ENCODE results near the gene POC1B. TPM values are rescaled to one million over a fixed set of nuclear protein-coding genes. Genes with fewer than 3 reads are reported as not detected.

The POC1B gene
- polyA plus RNA-seq, 1 donor (not counting 4 experiments of a cell fraction or from before 2014, with no cell fraction given), result 16.4 TPM

DNA sequence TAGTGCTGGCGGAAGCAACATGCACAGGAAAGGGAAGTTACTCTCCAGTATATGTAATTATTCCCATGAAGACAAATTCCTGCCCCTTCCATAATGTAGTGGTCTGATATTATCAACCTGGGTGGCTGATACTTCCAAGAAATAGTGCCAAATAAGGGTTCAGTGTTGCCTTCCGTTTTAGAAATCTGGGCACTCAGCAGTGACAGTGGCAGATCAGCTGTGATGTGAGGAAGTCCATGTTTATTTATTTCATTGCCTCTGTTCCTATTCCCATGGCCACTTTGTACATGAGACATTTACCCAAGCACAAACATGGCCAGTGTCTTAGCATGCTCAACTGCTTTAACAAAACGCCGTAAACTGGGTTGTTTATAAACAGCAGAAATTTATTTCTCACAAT, 20.3 kb upstream of the POC1B start:
- no peaks in the 10 kb centered on the region for H4K20me1 ChIP-seq (ENCODE audit: control insufficient read depth, extremely low read depth, insufficient read depth, low read length)
- H3K79me2 ChIP-seq (ENCODE audit: control insufficient read depth, insufficient read depth, low read length), result no peaks in the 10 kb centered on the region
- H3K27ac ChIP-seq (ENCODE audit: control insufficient read depth, insufficient read depth, low read length), result no peak overlapping the region
- no peak for DNase-seq (ENCODE audit: low read depth, low spot score)
- no peak overlapping the region for H3K4me3 ChIP-seq (ENCODE audit: control insufficient read depth in 2 of 3, extremely low read depth in 1 of 3, insufficient read depth in 2 of 3, low read depth in 1 of 3, low read length in 3 of 3)
- H3K4me2 ChIP-seq (ENCODE audit: control insufficient read depth, extremely low read depth, insufficient read depth, low read depth, low read length), result no peak overlapping the region
- TF ChIP-seq CTCF (optimal IDR thresholded peaks at IDR 0.05 in 1 of 3, IDR thresholded peaks at IDR 0.05 in 1 of 3, conservative IDR thresholded peaks at IDR 0.05 in 1 of 3; ENCODE audit: extremely low read depth in 1 of 3, insufficient read depth in 2 of 3, low read length in 3 of 3), result no peak
- TF ChIP-seq EZH2 (IDR thresholded peaks at IDR 0.05; ENCODE audit: low read length), result no peak
- H3K9me1 ChIP-seq (ENCODE audit: control insufficient read depth, extremely low read depth, insufficient read depth, low read length), result no peaks in the 10 kb centered on the region
- dilution Hi-C loops (cut with MboI; ENCODE audit: extremely low pct_ligation_motif_present, low sequenced_read_pairs), result no loop called here
- no peaks in the 10 kb centered on the region for H3K27me3 ChIP-seq (ENCODE audit: control insufficient read depth, extremely low read depth, insufficient read depth, low read length)
- H3K4me1 ChIP-seq (ENCODE audit: control insufficient read depth, extremely low read depth, insufficient read depth, low read length), result peaks cover 5% of the 10 kb centered on the region
- H3K9me3 ChIP-seq (ENCODE audit: control insufficient read depth, low read depth, low read length), result no peaks in the 10 kb centered on the region
- H2AFZ ChIP-seq (ENCODE audit: control insufficient read depth, low read length), result no peak overlapping the region
- no peak overlapping the region for H3K9ac ChIP-seq (ENCODE audit: control insufficient read depth, extremely low read depth, insufficient read depth, low read length)
- H3K36me3 ChIP-seq (ENCODE audit: control insufficient read depth in 2 of 2, extremely low read depth in 1 of 2, insufficient read depth in 2 of 2, low read length in 2 of 2), result no peaks in the 10 kb centered on the region
- no peak for FAIRE-seq

DNA sequence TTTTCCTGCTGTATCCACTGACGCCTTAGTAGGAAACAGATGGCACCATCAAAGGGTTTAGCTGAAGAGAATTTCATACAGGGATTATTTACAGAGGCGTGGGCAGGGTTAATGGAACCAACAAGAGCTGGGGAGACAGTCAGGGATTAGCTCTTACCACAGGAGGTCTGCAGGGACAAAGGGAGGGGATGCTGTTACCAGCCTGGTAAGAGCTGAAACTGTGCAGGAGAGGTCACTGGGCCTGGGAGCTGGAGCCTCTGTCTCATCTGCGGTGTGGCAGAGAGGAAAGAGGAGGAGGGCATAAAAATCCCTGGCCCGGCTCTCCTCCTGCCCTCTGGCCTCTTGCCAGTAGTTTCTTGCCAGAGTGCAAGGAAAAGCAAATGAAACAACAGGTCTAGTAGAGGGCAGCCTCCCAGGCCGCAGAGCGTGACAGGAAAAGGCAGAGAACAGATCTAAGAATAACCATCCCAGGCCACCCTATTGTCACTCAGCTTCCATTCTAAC, 18.9 kb upstream of the POC1B start:
- H3K9me1 ChIP-seq (ENCODE audit: control insufficient read depth, extremely low read depth, insufficient read depth, low read length), result no peaks in the 10 kb centered on the region
- no peaks in the 10 kb centered on the region for H3K9me3 ChIP-seq (ENCODE audit: control insufficient read depth, low read depth, low read length)
- H3K4me2 ChIP-seq (ENCODE audit: control insufficient read depth, extremely low read depth, insufficient read depth, low read depth, low read length), result no peak overlapping the region
- dilution Hi-C loops (cut with MboI; ENCODE audit: extremely low pct_ligation_motif_present, low sequenced_read_pairs), result no loop called here
- no peak overlapping the region for H3K4me3 ChIP-seq (ENCODE audit: control insufficient read depth in 2 of 3, extremely low read depth in 1 of 3, insufficient read depth in 2 of 3, low read depth in 1 of 3, low read length in 3 of 3)
- H4K20me1 ChIP-seq (ENCODE audit: control insufficient read depth, extremely low read depth, insufficient read depth, low read length), result no peaks in the 10 kb centered on the region
- no peak overlapping the region for H2AFZ ChIP-seq (ENCODE audit: control insufficient read depth, low read length)
- H3K9ac ChIP-seq (ENCODE audit: control insufficient read depth, extremely low read depth, insufficient read depth, low read length), result no peak overlapping the region
- TF ChIP-seq CTCF (optimal IDR thresholded peaks at IDR 0.05 in 1 of 3, IDR thresholded peaks at IDR 0.05 in 1 of 3, conservative IDR thresholded peaks at IDR 0.05 in 1 of 3; ENCODE audit: extremely low read depth in 1 of 3, insufficient read depth in 2 of 3, low read length in 3 of 3), result no peak
- TF ChIP-seq EZH2 (IDR thresholded peaks at IDR 0.05; ENCODE audit: low read length), result no peak
- no peak for FAIRE-seq
- H3K27me3 ChIP-seq (ENCODE audit: control insufficient read depth, extremely low read depth, insufficient read depth, low read length), result no peaks in the 10 kb centered on the region
- no peaks in the 10 kb centered on the region for H3K79me2 ChIP-seq (ENCODE audit: control insufficient read depth, insufficient read depth, low read length)
- H3K4me1 ChIP-seq (ENCODE audit: control insufficient read depth, extremely low read depth, insufficient read depth, low read length), result peaks cover 5% of the 10 kb centered on the region
- DNase-seq (ENCODE audit: low read depth, low spot score), result no peak
- H3K36me3 ChIP-seq (ENCODE audit: control insufficient read depth in 2 of 2, extremely low read depth in 1 of 2, insufficient read depth in 2 of 2, low read length in 2 of 2), result no peaks in the 10 kb centered on the region
- no peak overlapping the region for H3K27ac ChIP-seq (ENCODE audit: control insufficient read depth, insufficient read depth, low read length)

Measured in keratinocyte (primary cell).